HG02759 (cell line): ENCODE measurements around the gene HAL.

Source experiments
- ATAC-seq: cut with Tn5 transposase; IDR thresholded peaks from one replicate; pipeline ENCODE4 v1.9.1; 2021; ENCODE audit warnings: mild to moderate bottlenecking, moderate library complexity; ENCODE audit not compliant: unreplicated experiment

The HAL gene

DNA sequence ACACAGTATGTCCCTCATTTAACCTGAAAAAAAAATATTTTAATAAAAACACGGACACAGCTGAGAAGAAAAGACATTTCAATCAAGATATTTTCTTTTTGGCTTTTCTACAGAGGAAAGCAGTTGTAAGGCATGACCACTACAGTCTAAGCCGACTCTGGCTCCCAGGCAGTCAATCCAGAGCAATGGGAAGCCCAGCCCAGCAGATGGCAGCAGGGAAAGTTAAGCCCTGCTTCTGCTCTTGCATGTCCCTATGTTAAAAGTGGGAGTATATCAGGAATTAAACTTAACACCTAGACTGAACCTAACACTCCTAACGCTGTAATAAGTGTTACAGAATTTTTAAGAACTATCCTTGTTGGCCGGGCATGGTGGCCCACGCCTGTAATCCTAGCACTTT is 19.5 kb upstream of the HAL start:
- no peak for ATAC-seq

- no peak for ATAC-seq
These were observed 18.9 kb upstream of the HAL start for GRCh38 chr12:96014943-96015599.

DNA sequence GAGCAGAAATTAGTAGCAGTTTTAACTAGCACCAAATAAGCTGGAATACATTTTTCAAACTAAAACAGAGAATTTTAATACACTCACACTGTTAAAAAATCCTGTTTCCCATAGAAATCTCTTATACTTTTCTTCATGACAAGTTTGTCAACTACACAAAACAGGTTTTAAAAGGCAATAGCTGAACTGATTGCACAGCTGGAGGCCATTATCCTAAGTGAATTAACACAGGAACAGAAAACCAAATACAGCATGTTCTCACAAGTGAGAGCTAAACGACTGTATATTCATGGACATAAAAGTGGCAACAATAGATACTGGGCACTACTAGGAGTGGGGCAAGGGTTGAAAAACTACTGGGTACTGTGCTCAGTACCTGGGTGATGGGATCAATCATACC is 11.6 kb upstream of the HAL start:
- no peak for ATAC-seq

- ATAC-seq = no peak
These were observed 10.6 kb upstream of the HAL start for GRCh38 chr12:96006727-96007126.

- ATAC-seq = no peak
These were observed 4.7 kb upstream of the HAL start for GRCh38 chr12:96000858-96001257.

GRCh38 chr12:95999484-95999883 is 3.3 kb upstream of the HAL start:
- no peak for ATAC-seq

- peak; percentile 94 for ATAC-seq
These were observed 2.6 kb upstream of the HAL start for GRCh38 chr12:95998611-95999286.

- no peak for ATAC-seq
These were observed 1.9 kb upstream of the HAL start for GRCh38 chr12:95997911-95998510.

GRCh38 chr12:95997276-95997675 is 1.1 kb upstream of the HAL start:
- no peak for ATAC-seq

DNA sequence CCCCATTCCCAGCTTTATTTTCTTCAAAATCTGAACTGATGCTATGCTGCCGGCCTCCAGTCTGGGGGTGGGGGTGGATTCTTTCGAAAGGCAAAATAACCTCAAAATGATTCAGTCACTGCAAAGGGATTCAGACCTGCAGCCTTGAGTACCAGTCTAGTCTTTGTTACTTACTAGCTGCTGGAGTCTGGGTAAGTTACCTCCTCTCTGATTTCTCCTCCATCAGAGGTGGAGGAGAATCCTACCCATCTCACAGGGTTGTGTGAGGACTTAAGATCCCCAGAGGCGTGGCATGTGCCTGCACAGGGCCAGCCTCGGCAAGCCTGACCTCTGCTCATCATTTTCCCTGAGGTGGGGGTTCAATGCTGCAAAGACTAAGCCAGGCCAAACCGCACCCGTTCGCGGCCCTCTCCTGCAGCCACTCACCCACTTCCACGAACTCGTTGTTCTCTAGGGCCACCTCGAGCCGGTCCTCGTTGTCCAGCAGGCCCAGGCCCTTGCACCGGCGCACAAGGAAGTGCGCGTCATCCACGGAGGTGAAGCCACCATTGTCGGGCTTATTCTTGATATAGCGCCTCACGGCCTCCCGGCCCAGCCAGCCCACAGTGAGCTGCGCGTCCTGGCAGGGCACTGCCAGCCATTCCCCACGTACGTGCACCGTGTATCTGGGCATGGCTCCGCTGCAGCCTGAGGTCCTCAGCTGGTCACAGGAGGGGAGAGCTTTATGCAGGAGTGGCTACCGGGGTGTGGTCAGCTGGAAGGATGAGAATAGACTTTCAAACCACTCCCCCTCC is 709 bp downstream of the HAL start:
- no peak for ATAC-seq

DNA sequence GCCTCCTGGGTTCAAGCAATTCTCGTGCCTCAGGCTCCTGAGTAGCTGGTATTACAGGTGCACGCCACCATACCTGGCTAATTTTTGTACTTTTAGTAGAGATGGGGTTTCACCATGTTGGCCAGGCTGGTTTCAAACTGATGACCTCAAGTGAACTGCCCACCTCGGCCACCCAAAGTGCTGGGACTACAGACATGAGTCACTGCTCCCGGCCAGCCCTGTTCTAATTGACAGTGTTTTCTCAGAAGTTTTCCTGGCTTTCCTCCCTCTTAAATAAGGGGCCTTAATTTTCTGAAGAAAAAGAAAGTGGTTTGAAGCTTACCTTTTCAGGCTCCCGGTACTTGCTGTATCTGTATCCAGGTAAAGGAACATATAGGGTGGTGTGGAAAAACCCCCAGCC is 1.7 kb downstream of the HAL start:
- no peak for ATAC-seq

DNA sequence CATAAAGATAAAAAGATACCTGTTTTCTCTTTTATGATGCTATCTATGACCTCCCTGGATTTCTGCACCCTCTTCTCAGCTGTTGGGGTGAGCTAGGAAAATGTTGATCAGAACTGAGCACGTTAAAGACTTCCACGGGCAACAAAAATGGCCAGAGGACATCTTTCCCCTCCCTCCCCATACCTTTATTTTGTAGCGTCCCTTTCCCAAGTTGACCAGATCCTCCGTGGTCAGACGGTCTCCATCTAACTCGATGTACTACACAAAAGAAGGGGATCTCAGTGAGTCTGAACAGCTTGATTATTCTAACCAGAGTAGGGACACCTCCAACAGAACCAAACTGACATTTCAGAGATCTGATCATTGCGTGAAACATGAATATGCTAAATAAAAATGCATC is 2.2 kb downstream of the HAL start:
- ATAC-seq = no peak

DNA sequence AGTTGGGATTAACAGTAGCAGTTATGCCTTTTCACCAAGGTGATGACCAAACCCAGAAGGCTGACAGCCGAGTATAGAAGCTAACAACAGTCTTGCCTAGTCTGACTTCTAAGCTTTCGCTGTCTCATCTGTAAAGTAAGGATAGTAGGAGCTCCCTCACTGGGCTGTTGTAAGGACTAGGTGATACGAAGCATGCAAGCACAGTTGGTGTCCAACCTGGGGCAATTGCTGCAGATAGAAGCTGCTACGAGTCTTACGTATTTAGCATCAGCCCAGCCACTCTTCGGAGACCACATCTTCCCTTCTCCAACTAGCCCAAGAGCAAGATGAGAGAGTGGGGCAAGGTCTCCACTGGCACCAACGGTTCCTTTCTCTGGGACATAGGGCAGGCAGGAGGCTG is 6.0 kb downstream of the HAL start:
- no peak for ATAC-seq

DNA sequence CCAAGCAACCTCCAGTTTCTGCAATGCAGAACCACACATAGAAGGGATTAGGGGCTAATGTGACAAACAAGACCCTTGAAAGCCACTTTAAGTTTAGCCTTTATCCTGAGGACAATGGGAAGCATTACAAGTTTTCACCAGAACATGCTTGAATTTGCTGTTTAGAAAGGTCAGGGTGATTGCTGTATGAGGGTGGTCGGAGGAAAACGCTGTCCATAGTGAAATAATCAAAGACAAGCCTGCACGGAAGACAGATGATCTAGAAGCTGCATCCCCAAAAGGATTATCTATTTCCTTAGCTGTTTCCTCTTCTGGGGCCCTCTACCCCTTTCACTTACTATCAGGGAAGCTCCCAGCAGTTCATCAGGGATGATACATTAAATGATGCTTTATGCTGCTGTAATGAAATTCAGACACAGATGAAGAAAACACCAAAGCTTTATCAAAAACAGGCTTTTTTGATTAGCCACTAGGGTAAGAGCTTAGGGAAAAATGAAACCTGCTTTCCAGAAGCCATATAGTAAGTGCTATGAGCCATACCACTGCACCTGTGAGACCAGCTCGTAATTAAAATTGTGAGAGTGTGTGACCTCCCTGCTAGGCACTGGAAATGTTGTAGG is 6.5 kb downstream of the HAL start:
- ATAC-seq = no peak

DNA sequence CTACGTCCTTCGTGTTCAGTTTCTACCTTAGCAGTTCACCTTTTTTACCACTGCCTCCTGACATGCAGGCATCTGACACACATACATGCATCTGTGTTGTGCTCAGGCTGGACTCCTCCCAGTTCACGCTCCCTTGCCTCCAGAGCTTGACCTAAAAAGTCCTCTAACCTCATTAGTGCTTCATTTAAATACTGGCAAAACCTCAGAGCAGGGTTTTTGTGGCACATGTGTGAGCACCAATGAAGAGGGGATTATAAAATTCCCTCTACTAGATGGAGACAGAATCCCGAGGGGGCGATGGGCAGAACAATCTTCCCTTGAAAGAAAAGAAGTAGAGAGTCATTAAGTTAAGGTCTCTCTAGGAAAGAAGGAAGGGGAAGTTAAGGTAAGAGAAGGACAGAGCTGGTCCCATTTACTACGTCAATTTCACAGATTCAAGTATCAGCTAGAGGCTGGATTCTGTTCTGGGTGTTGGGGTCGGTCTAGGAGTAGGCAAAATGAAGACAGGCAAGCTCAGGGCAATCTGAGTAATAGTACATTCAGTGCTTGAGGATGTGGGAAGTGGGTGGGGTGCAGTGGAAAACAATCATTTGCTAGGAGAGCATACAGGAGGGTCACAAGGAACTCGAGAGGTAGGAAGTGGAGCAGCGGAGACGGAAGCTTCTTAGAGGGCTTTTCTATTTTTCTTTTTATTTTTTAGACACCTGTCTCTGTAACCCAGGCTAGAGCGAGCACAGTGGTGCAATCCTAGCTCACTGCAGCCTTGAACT is 7.5 kb downstream of the HAL start:
- no peak for ATAC-seq

- no peak for ATAC-seq
These were observed 9.2 kb downstream of the HAL start for GRCh38 chr12:95986635-95987570.

DNA sequence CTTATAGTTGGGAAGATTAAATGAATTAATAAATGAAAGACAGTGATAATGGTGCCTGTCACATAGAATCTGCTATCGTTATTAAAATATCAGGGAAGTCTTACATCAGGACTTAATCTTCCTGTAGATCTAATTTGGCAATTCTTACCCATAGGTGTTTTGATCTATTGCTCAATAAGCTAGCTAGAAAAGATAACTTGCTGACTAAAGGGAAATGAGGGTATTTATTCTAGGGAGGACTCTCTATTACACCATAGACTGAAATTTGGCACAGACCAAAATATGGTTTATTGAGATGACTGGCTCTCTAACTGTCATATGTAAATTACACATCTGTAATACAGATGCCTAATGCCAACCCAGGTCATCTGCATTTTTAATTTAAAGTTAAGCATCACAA is 11.5 kb downstream of the HAL start:
- ATAC-seq = no peak

DNA sequence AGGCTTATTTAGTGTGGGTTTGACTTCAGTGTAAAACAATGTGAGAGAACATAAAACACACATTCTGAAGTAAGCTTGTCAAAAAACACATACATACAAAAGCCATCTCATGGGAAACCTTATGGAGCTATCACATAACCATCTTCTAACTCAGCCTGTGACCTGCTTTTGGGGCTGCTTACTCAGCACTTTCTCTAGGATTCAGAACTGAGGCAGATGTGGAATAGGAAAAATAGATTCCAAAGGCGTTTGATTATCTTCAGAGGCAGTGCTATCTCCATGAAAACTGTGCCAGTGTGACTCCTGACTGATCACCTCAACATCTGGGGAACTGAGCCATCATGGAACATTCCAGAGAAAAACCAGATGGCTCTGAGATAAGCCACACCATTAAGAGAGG is 13.5 kb downstream of the HAL start:
- no peak for ATAC-seq

GRCh38 chr12:95980437-95980836 is 15.7 kb downstream of the HAL start:
- ATAC-seq = no peak
